Activated naive CD4-positive, alpha-beta T cell treated with anti-CD3 and anti-CD28 coated beads, Interleukin-2, amount 50 U/mL, for 72 hours (primary cell): Measurements from ENCODE around the gene HHAT. TPM values are rescaled to one million over a fixed set of nuclear protein-coding genes. Genes with fewer than 3 reads are reported as not detected.
"Not testable (repeated sequence)": the region's sequence is repeated elsewhere in the genome, so short reads cannot be mapped to it uniquely, and the experiment has no call there.

ENCODE experiments used
- ATAC-seq, 2 donors: fragments of 150-1000 bp; cut with Tn5 transposase; 2 replicates each; pipeline ENCODE4 v1.10.0; 2021; ENCODE audit warnings: mild to moderate bottlenecking in 2 of 2, moderate library complexity in 2 of 2
- DNase-seq, 2 donors: peaks; one replicate each; pipeline ENCODE4 v3.0.0; 2021 to 2022; ENCODE audit warnings: low spot score in 2 of 2
- H3K27ac Mint-ChIP-seq, 2 donors: one replicate each; pipeline ENCODE4 v1.8.0; 2022; ENCODE audit warnings: mild to moderate bottlenecking in 2 of 2, mixed read lengths in 2 of 2
- H3K36me3 Mint-ChIP-seq, 2 donors: one replicate each; pipeline ENCODE4 v1.8.0; 2022; ENCODE audit warnings: mixed read lengths in 2 of 2
- H3K9me3 Mint-ChIP-seq, 2 donors: one replicate each; pipeline ENCODE4 v1.8.0; 2022; ENCODE audit warnings: mixed read lengths in 2 of 2
- total RNA-seq, 2 donors: library from RNA; stranded (reverse); gene quantifications; one replicate each; pipeline ENCODE4 v1.2.3, GENCODE V29; 2022

The HHAT gene
- total RNA-seq, 2 donors from 2014 or later = 0.59 to 1.9 TPM

DNA sequence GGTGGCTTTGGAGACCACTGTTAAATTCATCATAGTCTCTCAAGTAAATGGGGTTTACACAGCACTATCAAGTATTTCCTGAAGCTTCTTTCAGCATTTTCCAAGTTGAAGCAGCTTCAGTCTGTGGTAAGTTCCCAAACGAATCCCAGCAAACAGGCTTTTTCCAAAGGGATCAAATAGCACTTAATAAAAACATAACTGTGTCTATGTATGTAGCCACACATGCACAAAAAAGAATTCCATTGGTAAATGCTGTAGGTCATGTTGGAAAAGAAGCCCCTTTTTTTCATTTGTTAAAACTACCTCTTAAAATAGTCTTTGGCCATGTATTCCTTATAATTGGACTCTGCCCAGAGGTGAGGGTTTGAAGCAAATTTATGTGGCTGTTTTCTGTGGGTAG is 69.8 kb downstream of the HHAT start:
- ATAC-seq (no peak), DNase-seq (no peak)
- H3K27ac Mint-ChIP-seq = no peak overlapping the region
- H3K36me3 Mint-ChIP-seq = peaks cover 5 to 14% of the 10 kb centered on the region in 2 donors
- H3K9me3 Mint-ChIP-seq = peaks cover 4 to 8% of the 10 kb centered on the region in 2 donors

DNA sequence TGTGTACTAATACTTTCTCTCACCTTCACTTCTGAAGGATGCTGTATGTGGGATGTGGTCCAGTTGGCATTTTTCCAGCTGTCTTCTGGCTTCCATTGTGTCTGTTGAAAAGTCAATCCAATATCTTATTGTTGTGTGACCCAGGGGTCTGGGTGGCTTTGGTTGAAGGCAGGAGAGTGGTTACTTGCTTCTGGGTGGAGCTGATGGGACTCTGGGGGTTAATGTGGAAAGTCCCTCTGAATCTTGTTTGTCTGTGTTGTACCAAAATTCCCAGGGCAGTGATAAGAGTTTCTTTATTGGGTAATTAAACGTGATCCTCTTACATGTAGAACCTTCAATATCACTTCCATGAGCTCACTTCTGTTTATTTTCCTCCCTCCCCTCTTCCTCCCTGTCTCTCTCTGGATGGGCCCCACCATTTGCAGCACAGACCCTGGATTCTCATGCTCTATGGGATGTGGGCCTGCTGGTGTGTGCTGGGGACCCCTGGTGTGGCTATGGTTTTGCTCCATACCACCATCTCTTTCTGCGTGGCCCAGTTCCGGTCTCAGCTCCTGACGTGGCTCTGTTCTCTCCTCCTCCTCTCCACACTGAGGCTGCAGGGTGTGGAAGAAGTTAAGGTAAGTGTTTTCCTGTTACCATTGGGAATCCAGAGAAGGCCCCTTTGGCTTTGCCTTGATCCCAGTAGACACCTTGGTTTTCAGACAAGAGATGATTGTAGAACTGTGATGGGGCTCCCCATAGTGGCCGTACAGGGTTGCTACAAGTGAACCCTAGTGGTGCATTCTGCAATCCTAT is 71.5 kb downstream of the HHAT start:
- Mint-ChIP-seq H3K27ac (peak overlapping the region; percentile 58 to 93), H3K36me3 (peaks cover 5 to 14% of the 10 kb centered on the region in 2 donors), H3K9me3 (peaks cover 4 to 8% of the 10 kb centered on the region in 2 donors)
- ATAC-seq (peak; percentile 72 to 78), DNase-seq (peak in 1 of 2 donors; percentile 56)

GRCh38 chr1:210402560-210402959 is 73.9 kb downstream of the HHAT start:
- ATAC-seq (no peak), DNase-seq (no peak)
- Mint-ChIP-seq H3K9me3 (no peaks in the 10 kb centered on the region), H3K36me3 (no peaks in the 10 kb centered on the region), H3K27ac (no peak overlapping the region)

GRCh38 chr1:210405316-210405715 is 76.6 kb downstream of the HHAT start:
- ATAC-seq (no peak), DNase-seq (no peak)
- H3K9me3 Mint-ChIP-seq = no peaks in the 10 kb centered on the region
- no peaks in the 10 kb centered on the region for H3K36me3 Mint-ChIP-seq
- no peak overlapping the region for H3K27ac Mint-ChIP-seq

- not testable (repeated sequence) for H3K9me3 Mint-ChIP-seq, H3K36me3 Mint-ChIP-seq, DNase-seq, H3K27ac Mint-ChIP-seq, ATAC-seq
These were observed 77.6 kb downstream of the HHAT start for GRCh38 chr1:210406341-210406740.

- H3K27ac Mint-ChIP-seq = no peak overlapping the region
- peak; percentile 73 to 81 for ATAC-seq
- H3K9me3 Mint-ChIP-seq = no peaks in the 10 kb centered on the region
These were observed 78.6 kb downstream of the HHAT start for GRCh38 chr1:210407207-210407886.

GRCh38 chr1:210407887-210408252 is 79.2 kb downstream of the HHAT start:
- no peak for DNase-seq
- no peaks in the 10 kb centered on the region for H3K36me3 Mint-ChIP-seq
- H3K27ac Mint-ChIP-seq = no peak overlapping the region
- ATAC-seq = no peak
- H3K9me3 Mint-ChIP-seq = no peaks in the 10 kb centered on the region

More at GRCh38 chr1:210407207-210407886, 78.6 kb downstream of the HHAT start:
- H3K36me3 Mint-ChIP-seq = no peaks in the 10 kb centered on the region
- peak in 1 of 2 donors; percentile 87 for DNase-seq

DNA sequence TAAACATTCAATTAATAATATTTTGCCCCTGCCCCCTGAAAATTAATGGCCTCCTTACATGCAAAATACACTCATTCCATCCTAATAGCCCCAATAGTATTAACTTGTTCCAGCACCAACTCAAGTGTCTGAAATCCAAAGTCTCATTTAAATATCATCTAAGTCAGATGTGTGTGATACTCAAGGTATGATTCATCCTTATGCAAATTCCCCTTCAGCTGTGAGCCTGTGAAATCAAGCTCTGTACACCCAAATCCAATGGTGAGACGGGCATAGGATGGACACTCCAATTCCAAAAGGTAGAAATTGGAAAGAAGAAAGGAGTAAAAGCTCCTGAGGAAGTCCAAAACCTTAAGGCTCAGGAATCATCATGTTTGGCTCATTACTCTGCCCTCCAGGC is 83.5 kb downstream of the HHAT start:
- H3K9me3 Mint-ChIP-seq = no peaks in the 10 kb centered on the region
- H3K27ac Mint-ChIP-seq = no peak overlapping the region
- ATAC-seq (peak in 1 of 2 donors; percentile 55), DNase-seq (no peak)
- no peaks in the 10 kb centered on the region for H3K36me3 Mint-ChIP-seq

DNA sequence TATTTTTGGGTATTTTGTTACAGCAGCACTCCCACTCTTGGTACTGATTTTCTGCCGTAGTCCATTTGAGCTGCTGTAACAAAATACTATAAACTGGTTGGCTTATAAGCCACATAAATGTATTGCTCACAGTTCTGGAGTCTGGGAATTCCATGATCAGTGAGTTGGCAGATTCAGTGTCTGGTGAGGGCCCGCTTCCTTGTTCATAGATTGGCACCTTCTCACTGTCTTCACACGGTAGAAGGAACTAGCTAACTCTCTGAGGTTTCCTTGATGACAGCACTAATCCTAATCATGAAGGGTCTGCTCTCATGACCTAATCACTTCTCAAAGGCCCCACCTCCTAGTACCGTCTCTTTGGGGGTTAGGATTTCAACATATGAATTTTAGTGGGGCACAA is 85.2 kb downstream of the HHAT start:
- ATAC-seq (no peak), DNase-seq (no peak)
- Mint-ChIP-seq H3K36me3 (no peaks in the 10 kb centered on the region), H3K9me3 (no peaks in the 10 kb centered on the region), H3K27ac (no peak overlapping the region)

- Mint-ChIP-seq H3K36me3 (no peaks in the 10 kb centered on the region), H3K9me3 (no peaks in the 10 kb centered on the region), H3K27ac (no peak overlapping the region)
- ATAC-seq = no peak
- no peak for DNase-seq
These were observed 87.2 kb downstream of the HHAT start for GRCh38 chr1:210415846-210416448.

DNA sequence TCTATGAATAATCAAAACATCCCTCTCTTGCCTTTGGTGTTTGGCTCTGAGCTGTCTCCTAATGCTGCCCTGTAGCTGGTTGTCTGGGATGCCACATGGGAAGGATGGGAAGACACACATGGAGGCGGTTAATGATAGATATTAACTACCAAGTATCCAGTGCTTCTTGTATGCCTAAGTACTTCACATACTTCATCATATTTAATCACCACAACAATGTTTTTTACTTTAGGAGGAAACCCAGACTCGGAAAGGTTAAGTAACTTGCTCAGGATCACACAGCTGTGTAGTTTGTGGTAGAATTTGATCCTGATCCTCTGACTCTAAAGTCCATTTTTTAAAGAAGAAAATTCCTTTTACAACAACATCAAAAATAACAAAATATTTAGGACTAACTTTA is 88.0 kb downstream of the HHAT start:
- Mint-ChIP-seq H3K36me3 (no peaks in the 10 kb centered on the region), H3K27ac (no peak overlapping the region), H3K9me3 (no peaks in the 10 kb centered on the region)
- DNase-seq (no peak), ATAC-seq (no peak)

GRCh38 chr1:210417881-210418280 is 89.2 kb downstream of the HHAT start:
- ATAC-seq = no peak
- DNase-seq = no peak
- Mint-ChIP-seq H3K36me3 (no peaks in the 10 kb centered on the region), H3K27ac (peak overlapping the region in 1 of 2 donors; percentile 53), H3K9me3 (no peaks in the 10 kb centered on the region)

DNA sequence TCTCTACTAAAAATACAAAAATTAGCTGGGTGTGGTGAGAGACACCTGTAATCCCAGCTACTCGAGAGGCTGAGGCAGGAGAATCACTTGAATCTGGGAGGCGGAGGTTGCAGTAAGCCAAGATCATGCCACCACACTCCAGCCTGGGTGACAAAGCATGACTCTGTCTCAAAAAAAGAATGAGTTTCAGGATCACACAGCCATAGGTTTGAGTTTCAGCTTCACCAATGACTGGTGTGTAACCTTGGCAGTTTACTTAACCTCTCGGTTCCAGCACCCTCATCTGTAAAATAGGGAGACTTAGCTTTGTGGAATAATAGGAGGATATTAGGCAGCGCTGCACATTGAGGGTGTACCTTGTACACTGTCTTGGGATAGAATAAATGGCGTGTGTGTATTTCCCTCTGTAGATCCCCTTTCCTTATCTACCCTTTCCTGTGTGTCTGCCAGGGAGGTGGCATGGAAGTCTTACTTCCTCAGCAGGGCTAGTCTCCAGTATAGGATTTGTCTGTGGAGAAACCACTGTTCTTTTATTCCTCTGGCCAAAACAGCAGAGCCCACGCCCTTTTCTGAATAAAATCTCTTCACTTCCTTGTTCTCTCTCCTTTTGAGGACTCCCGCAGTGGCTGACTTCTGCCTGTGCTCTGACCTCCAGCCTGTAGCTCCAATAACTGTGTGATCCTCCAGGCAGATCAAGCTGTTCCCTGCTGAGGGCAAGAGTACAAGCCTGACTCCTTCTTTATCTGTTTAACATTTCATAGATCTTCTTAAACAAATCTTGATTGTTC is 90.4 kb downstream of the HHAT start:
- Mint-ChIP-seq H3K36me3 (no peaks in the 10 kb centered on the region), H3K27ac (no peak overlapping the region), H3K9me3 (no peaks in the 10 kb centered on the region)
- ATAC-seq (no peak), DNase-seq (no peak)

DNA sequence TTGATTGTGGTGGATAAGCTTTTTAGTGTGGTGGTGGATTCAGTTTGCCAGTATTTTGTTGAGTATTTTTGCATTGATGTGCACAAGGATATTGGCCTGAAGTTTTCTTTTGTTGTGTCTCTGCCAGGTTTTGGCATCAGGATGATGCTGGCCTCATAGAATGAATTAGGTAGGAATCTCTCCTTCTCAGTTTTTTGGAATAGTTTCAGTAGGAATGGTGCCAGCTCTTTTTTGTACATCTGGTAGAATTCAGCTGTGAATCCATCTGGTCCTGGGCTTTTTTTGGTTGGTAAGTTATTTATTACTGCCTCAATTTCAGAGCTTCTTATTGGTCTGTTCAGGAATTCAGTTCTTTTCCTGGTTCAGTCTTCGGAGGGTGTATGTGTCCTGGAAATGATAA is 98.0 kb downstream of the HHAT start:
- not testable (repeated sequence) for H3K36me3 Mint-ChIP-seq, H3K9me3 Mint-ChIP-seq, ATAC-seq, H3K27ac Mint-ChIP-seq, DNase-seq

DNA sequence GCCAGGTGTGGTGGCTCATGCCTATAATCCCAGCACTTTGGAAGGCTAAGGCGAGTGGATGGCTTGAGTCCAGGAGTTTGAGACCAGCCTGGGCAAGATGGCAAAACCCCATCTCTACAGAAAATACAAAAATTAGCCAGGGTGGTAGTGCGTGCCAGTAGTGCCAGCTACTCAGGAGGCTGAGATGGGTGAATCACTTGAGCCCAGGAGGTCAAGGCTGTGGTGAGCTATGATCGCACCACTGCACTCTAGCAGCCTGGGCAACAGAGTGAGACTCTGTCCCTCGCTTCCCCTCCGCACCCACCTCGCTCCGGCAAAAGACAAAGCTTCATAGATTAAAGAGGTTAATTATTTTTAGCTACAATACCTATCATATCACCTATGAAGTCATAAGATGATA is 100.0 kb downstream of the HHAT start:
- Mint-ChIP-seq H3K27ac (no peak overlapping the region), H3K9me3 (no peaks in the 10 kb centered on the region), H3K36me3 (no peaks in the 10 kb centered on the region)
- ATAC-seq = no peak
- DNase-seq = no peak

DNA sequence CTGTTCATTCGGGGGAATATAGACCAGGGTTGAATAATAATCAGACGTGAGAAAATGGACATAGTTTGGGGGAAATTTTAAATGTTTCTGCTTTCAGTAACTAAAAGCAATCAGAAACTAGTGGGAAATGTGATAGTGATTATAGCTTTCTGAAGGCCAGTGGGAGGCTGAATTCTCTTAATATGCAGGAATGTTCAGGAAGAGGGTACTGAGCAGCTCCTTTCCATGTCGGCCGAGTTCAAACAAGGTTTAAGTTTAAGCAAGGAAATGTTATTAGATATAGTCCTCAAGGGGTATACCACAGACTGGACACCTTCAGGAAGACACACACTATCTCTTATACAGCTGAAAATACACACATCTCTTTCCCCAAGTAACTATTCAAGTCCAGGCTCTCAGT is 105.5 kb downstream of the HHAT start:
- Mint-ChIP-seq H3K9me3 (no peaks in the 10 kb centered on the region), H3K27ac (no peak overlapping the region), H3K36me3 (no peaks in the 10 kb centered on the region)
- no peak for DNase-seq
- ATAC-seq = no peak

GRCh38 chr1:210437111-210437510 is 108.4 kb downstream of the HHAT start:
- no peak for DNase-seq
- Mint-ChIP-seq H3K9me3 (no peaks in the 10 kb centered on the region), H3K27ac (no peak overlapping the region), H3K36me3 (no peaks in the 10 kb centered on the region)
- no peak for ATAC-seq
